Peyer's patch (tissue), 4 donors: Measurements from ENCODE around the gene PRDM12.

ENCODE experiments used
- CTCF ChIP-seq, 6 experiments: fragments of 450-650 bp in 4 of 6; fragments of 200-600 bp in 2 of 6; sonication (generic) in 1 of 6; IDR thresholded peaks; one replicate each; pipeline ENCODE4 v1.5.1; 2017 to 2019; ENCODE audit warnings: antibody characterized with exemption in 6 of 6, mild to moderate bottlenecking in 3 of 6, moderate library complexity in 1 of 6
- POLR2A ChIP-seq, 2 donors: fragments of 450-650 bp; IDR thresholded peaks; one replicate each; pipeline ENCODE4 v1.5.1; 2017; ENCODE audit warnings: antibody characterized with exemption in 2 of 2, mild to moderate bottlenecking in 2 of 2, moderate library complexity in 2 of 2

DNA sequence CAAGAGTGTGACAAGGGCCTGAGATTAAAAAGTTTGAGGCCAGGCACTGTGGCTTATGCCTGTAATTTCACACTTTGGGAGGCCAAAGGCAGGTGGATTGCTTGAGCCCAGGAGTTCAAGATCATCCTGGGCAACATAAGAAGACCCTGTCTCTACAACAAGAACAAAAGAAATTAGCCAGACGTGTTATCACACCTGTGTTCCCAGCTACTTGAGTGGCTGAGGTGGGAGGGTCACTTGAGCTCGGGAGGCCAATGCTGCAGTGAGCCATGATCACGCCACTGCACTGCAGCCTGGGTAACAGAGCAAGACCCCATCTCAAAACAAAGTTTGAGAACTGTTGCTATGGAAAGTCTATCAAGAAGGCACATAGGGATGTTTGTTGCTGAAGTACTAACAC, 54.2 kb downstream of the PRDM12 start:
- TF ChIP-seq CTCF (IDR thresholded peaks at IDR 0.05), result no peak
- no peak for TF ChIP-seq POLR2A (IDR thresholded peaks at IDR 0.05)
